T-helper 2 cell (primary cell): ENCODE measurements around the gene CARD14.
"Not testable (repeated sequence)": the region's sequence is repeated elsewhere in the genome, so short reads cannot be mapped to it uniquely, and the experiment has no call there.

Experiments used
- DNase-seq, 5 experiments: peaks; one replicate each; pipeline versions ENCODE4 v3.0.0 to v3.0.0-alpha.2; 2012 to 2022

The CARD14 gene

DNA sequence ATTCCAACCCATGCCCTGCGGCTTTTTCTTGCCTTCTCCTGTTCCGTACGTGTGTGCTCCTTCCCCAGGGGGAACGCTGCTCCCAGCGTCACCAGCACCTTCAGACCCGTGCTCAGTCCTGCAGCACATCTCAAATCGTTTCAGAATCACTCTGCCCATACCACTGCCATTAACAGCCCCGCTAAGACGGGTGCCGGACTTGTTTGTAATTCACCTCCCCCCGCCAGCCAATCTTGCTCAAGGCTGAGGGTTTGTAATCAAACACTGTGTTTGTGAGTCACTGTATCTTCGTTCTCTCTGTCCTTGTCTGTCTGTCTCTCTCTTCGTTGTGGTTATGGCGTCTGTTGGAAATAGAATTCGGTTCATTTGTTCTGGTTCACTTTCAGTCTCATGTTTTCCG lies 17.3 kb downstream of the CARD14 start:
- DNase-seq: no peak

DNA sequence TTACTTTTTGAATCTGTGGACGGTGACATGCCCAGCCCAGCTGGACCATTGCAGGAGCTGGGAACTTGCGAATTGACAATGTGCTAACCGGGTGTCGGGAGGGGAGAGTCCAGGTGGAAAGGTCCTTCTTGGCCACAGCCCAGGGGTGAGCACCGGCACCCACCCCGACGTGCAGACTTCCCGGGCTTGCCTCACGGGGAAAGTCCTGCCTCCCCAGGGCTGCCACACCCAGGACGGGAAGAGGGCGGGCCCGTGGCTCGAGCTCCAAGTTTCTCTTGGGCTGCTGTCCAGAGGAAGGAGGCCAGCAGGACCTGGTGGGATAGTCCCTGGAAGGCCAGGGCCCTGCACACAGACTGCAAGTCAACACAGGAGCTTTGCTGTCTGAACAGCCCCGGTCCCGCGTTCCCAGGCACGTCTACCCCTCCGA lies 17.7 kb downstream of the CARD14 start:
- no peak for DNase-seq

DNA sequence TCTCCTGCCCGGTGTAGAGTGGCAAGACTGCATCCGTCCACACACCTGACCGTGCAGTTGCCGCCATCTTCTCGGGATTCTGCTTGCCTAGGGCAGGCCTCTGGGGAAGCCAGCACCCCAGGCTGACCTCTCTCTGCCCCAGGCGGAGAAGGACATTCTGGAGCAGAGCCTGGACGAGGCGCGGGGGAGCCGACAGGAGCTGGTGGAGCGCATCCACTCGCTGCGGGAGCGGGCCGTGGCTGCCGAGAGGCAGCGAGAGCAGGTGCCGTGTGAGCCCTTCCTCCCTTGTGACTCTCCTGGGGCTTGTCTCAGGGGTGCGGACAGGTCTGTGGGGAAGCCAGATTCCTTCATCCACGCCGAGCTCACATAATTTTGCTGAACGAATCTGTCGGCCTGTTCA lies 19.8 kb downstream of the CARD14 start:
- DNase-seq: no peak

DNA sequence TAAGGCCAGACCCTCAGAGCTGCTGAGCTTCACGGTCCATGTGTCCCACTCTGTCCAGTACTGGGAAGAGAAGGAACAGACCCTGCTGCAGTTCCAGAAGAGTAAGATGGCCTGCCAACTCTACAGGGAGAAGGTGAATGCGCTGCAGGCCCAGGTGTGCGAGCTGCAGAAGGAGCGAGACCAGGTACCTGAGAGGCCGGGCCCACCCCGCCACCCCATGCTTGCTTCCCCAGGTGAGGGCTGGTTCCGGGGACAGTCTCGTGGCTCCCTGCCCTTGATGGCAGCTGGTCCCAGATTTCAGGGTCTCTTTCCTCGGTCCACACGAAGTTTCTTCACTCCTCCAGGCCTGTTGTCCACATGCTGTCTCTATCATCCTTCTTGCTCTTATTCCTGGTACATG lies 20.9 kb downstream of the CARD14 start:
- DNase-seq: no peak

DNA sequence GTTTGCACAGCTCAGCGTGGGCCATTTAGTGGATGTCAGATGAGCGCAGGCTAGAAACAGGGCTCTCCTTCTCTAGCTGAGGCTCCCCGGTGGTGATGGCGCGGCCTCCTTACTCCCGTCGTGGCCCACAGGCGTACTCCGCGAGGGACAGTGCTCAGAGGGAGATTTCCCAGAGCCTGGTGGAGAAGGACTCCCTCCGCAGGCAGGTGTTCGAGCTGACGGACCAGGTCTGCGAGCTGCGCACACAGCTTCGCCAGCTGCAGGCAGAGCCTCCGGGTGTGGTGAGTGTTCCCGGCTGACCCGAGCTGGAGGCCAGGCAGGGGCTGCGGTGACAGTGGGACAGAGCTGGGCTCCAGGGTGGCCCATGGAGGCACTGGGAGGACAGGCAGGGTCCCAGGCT lies 21.4 kb downstream of the CARD14 start:
- no peak for DNase-seq

DNA sequence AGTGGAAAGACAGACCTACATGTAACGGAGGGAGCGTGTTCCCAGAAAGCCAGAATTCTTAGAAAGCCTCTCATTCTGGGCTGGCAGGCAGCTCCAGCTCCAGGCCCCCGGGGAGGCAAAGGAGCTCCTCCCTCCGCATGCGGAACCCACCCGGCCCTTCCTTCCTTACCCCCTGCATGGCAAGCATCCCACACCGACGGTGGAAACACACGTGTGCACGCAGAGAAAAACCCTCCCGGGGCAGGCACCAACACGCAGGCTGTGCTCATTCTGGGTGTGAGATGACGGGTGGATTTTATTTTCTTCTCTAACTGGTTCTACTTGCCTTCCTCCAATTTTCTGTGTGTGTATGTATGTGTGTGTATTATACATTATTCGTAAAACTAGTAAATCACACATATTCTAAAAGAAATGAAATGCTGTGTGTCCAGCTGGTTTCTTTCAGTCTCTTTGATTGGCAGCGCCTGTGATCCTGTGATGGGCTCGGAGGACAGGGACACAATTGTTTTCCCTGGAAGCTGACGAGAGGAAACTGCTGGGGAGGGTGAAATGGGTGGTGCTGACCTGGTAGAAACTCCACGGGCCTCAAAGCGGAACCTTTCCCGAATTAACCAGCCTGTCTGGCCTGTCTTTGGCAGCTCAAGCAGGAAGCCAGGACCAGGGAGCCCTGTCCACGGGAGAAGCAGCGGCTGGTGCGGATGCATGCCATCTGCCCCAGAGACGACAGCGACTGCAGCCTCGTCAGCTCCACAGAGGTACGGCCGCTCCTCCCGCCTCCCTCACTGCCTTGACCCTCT lies 22.2 kb downstream of the CARD14 start:
- DNase-seq: no peak

DNA sequence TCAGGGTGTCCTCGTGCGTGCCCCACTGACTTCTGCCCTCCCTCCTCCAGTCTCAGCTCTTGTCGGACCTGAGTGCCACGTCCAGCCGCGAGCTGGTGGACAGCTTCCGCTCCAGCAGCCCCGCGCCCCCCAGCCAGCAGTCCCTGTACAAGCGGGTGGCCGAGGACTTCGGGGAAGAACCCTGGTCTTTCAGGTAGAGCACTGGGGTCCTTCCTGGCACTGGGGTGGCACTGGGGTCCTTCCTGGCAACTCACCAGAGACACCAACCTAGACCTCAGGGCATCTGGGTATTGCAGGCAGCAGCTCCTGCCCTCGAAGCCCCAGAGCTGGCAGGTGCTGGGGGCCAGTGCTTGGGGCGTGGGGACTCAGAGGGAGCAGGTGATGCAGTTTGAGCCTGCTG lies 25.3 kb downstream of the CARD14 start:
- no peak for DNase-seq

DNA sequence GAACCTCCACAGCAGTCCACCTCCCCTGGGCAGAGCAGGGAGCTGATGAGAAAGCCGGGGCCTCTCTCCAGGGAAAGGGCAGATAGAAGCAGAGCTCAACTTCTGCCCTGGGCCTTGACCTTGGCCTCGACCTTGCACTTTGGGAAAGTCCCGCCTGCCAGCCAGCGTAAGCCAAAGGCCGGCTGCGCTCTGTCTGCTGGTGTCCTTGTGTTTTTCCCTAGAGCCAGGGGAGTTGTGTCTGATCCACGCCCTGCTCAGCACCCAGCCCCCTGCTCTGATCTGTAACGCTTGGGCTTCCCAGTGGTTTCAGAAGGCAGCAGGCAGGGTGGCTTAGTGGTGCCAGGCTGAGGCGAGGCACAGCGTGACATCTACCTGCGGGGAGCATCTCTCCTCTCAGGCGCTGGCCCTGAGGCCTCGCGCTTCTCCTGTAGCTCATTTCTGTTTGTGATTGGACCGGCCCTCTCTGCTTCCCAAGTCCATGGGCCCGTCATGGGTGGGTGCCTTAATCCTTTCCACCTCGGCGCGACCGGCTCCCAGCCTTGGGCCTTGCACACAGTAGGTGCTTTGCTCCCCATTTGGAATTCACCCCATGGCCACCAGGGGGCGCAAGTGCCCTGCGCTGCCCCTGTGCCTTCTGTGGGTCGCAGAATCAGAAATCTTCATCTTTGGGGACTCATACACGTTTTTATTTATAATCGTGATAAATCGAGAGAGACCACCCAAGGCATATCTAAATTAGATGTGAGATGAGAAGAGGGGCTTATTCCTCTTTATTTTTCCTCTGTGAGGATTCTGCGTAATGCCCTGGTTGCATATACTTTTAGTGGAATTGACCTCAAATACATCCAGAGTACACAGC lies 26.1 kb downstream of the CARD14 start:
- DNase-seq: peak; percentile 38 to 53 (median 50)

DNA sequence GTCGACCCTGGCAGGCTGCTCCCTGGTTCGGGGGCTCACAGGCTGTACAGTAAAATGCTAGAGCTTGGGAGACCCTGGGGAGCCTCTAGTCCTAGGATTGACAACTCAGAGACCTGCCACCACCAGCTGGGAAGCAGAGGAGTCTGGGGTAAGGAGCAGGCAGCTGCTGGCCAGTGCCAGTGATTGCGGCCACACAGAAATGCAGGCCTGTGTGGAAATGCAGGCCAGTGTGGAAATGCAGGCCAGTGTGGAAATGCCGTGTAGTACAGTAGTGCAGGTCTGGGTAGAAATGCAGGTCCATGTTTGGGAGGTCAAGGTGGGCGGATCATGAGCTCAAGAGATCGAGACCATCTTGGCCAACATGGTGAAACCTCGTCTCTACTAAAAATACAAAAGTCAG lies 26.8 kb downstream of the CARD14 start:
- no peak for DNase-seq

DNA sequence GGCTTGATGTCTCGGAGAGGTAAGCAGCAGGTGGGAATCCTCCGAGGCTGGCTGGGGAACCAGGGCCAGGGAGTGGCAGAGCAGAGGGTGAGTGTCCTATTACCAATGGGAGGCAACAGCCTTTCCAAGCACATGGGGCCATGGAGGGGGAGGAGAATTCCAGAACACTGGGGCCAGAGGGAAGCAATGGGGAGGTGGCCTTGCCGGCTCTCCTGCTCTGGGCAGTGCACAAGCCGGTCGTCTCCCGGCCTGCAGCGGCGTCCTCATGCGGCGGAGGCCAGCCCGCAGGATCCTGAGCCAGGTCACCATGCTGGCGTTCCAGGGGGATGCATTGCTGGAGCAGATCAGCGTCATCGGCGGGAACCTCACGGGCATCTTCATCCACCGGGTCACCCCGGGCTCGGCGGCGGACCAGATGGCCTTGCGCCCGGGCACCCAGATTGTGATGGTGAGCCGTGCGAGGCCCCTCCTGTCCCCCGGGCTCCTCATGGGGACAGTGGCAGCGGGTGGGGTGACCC lies 28.4 kb downstream of the CARD14 start:
- no peak for DNase-seq

DNA sequence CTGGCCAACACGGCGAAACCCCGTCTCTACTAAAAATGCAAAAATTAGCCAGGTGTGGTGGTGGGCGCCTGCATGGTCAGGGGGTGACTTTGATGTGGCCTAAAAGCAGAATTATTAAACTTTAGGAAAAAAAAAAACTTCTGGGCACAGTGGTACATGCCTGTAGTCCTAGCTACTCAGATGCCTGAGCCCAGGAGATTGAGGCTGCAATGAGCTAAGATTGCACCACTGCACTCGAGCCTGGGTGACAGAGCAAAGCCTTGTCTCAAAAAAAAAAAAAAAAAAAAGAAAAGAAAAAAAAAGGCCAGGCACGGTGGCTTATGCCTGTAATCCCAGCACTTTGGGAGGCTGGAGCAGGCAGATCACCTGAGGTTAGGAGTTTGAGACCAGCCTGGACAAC lies 29.5 kb downstream of the CARD14 start:
- not testable (repeated sequence) for DNase-seq

DNA sequence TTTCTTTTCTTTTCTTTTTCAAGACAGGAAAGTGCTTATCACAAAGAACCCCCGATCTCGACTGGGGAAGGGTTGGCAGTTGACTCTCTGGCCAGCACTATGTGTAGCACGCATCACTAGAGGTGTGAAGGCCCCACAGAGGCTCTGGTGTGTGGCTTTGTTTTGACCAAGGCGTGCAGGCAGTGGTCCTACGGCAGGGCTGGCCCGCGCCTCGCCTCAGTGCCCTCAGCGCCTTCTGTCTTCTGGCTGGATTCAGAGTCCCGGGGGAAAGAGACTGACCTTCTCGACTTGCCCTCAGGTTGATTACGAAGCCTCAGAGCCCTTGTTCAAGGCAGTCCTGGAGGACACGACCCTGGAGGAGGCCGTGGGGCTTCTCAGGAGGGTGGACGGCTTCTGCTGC lies 31.6 kb downstream of the CARD14 start:
- no peak for DNase-seq

DNA sequence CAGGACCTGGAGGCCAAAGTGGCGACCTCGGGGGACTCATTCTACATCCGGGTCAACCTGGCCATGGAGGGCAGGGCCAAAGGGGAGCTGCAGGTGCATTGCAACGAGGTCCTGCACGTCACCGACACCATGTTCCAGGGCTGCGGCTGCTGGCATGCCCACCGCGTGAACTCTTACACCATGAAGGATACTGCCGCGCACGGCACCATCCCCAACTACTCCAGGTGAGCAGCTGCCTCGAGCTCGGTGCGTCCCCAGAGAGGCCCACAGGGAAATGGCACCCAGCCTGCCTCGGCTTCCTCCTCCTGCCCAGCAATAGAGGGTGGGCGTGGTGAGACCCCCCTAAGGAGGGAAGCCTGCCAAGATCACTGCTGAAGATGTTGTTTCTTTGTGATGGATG lies 32.4 kb downstream of the CARD14 start:
- no peak for DNase-seq

DNA sequence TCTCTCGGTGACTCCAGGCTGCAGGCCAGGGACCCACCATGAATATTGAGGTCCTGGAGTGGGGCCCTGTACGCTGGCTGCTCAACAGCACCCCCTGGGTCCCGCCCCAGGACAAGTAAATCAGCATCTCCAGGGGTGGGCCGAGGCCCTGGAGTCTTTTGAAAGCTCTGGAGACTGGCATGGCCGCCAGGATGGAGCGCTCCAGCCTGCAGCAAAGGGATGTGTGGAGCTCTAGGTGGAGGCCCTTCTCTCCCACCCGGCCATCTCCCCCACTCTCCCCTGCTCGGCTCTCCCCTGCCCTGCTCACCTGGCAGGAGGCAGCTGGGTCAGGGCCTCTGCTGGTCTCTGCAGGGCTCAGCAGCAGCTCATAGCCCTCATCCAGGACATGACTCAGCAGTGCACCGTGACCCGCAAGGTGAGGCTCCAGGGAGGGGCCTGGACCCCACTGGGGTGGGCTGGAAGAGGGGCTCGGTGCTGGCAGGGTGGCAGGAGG lies 33.7 kb downstream of the CARD14 start:
- DNase-seq: no peak

DNA sequence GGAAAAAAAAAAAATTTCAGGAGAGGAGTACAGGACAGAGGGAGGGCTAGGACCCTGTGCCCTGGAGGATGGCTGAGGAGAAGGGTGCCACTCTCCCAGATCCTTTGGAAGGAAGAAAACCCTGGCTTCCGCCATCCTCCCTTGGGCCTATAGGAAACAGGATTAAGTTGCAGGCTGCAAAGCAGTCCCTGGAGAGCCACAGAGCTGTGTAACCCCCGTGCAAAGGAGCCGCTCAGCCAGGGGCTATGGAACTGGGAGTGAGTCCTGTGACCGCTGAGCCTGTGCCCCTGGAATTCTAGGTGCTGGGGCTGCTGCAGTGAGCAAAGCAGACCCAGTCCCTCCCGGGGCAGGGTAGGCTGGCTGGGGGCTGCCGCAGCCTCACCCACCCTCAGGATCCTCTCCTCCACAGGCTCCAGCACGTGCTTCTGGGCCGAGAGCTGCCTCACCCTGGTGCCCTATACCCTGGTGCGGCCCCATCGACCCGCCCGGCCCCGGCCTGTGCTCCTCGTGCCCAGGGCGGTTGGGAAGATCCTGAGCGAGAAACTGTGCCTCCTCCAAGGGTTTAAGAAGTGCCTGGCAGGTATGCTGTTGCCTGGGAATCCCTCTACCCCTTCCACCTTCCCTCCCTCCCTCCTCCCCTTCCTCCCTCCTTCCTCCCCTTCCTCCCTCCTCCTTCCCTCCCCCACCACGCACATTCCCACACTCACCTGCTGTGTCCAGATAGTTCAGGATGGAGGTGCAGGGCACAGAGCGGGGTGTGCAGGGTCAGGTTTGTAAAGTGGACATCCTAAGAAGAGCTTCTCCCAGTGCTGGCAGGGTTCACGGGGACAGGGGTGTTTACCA lies 35.0 kb downstream of the CARD14 start:
- no peak for DNase-seq

DNA sequence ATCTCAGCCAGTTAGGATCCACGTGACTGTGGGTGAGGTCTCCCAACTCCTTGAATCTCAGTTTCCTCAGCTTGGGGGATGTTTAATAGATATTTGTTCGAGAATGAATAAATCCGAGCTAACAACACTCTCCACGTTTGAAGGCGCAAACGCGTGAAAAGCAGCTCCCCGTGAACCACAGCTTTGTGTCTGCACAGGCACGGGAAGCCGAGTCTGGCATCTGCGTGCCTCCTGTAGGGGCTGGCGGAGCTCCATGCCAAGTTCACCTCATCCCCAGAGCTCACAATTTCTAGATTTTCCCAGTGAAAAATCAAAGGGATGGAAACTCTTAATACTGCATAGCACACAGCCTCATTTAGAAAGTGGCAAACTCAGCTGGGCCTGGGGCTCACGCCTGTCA lies 36.0 kb downstream of the CARD14 start:
- DNase-seq: no peak

DNA sequence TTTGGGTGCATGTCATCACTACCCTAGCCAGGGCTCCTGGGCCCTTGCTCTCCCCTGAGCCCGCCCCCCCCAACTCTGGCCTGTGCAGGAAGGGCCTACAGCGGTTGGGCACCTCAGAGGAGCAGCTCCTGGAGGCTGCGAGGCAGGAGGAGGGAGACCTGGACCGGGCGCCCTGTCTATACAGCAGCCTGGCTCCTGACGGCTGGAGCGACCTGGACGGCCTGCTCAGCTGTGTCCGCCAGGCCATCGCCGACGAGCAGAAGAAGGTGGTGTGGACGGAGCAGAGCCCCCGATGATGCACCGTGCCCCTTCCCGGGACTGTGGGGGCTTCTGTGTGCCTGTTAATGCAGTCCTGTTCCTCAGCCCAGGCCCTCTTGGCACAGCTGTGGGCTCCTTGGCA lies 38.2 kb downstream of the CARD14 start:
- DNase-seq: no peak

DNA sequence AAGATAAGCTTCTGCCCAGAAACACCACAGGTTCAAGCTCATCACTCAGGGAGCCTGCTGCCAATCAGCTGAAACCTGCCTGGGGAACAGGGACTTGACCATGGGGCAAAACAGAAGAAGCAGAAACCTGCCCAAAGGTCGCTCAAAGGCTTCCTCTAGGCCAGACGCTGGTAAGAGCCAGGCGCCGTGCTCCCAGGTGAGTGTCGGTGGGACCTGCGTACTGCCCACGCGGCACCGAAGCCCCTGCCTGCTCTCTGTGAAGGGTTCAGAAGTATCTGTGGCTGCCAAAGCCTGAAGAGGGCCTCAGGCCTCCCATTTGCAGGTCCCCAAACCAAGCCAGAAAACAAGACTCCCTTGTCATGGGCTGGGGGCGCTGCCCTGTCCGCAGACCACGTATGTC lies 39.9 kb downstream of the CARD14 start:
- DNase-seq: no peak

DNA sequence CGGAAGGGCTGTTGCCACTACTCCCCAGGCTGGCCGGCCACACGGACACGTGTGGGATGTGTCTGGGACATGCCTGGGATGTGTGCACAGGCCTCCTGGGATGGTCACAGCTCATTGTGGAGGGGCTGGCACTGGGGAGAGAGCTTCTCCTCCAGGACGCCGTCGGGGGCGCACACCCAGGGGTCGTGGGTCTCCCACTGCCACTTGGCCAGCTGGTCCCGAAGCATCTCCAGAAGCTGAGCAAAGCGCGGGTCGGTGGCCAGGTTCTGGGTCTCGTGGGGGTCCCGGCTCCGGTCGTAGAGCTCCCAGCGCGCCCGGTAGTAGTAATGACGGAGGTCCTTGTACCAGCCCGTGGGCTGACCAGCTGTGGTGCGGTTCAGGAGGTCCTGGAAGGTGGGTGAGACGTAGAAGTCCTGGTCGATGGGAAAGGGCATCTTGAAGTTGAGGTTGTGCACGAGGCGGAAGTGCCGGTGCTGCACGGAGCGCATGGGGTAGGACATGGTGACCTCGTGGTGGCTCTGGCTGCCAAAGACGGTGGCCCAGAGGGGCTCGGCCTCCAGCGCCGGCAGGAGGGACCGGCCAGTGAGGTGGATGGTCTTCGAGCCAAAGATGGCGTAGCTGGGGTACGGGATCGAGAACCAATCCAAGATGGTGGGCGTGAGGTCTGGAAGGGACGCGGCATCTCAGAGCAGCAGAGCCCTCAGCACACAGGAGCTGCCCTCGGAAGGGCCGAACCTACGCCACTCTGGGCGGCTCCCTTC lies 40.7 kb downstream of the CARD14 start:
- DNase-seq: no peak

DNA sequence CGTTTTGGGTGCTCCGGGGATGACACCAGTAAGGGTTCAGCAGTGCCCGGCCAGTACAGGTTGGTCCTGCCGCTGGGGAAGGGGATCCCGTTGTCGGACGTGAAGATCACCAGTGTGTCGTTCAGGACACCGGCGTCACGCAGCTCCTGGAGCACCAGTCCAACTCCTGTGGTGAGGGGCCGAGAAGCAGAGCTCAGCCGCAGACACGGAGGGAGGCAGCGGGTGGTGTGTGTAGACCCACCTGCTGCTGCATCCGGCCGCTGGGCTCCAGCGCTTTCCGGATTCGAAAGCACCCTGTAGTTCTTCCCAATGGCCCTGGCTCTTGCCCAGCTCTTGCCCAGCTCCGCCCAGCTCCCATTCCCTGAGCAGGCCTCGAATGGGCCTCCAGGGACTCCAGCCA lies 42.3 kb downstream of the CARD14 start:
- DNase-seq: no peak

DNA sequence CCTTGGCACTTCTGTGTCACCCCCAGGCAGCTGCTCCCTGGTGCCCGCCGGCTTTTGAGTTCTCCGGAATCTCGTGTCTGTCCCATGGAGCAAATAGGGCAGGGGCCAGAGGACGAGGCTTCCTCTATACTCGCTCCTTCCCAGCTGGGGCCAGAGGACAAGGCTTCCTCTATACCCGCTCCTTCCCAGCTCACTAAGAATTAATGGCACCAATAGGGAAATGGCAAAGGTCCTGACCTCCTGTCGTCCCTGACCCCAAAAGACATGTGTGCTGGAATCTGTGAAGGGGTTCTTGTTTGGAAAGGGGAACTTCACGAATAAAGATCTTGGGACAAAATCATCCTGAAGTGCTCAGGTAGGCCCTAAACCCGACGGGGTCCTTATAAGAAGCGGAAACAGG lies 42.7 kb downstream of the CARD14 start:
- DNase-seq: no peak
